GM12878 (cell line): ENCODE data around the gene PCDHGB5. TPM values are rescaled to one million over a fixed set of nuclear protein-coding genes. Genes with fewer than 3 reads are reported as not detected.

ENCODE experiments used
- ATAC-seq: fragments of 200-7000 bp; cut with Tn5 transposase; 3 replicates; pipeline ENCODE4 v1.9.1; 2020; ENCODE audit warnings: mild to moderate bottlenecking, moderate library complexity
- BruUV-seq: library from RNA; stranded (reverse); fragments of 400-500 nt; replicated peaks from 2 replicates; lab custom pipeline; 2021; lab: Mats Ljungman, UMichigan
- CTCF ChIA-PET: fragments of 300-600 bp; sonication (Branson Sonifier 250); formaldehyde crosslinking; extraction: SDS; loops from one replicate; lab custom pipeline; 2021; ENCODE audit warnings: inconsistent platforms; lab: Yijun Ruan, JAX
- POLR2A ChIA-PET: fragments of 350-600 bp; formaldehyde crosslinking; extraction: SDS; loops from one replicate; lab custom pipeline; 2021; ENCODE audit warnings: inconsistent platforms; lab: Charles Lee
- RAD21 ChIA-PET: fragments of 300-600 bp; sonication (Branson Sonifier 250); formaldehyde crosslinking; loops from one replicate; lab custom pipeline; 2023; ENCODE audit warnings: antibody characterized with exemption; ENCODE audit not compliant: unreplicated experiment; lab: Charles Lee
- SMC1A ChIA-PET: fragments of 300-600 bp; sonication (Branson Sonifier 250); formaldehyde crosslinking; loops from one replicate; lab custom pipeline; 2023; ENCODE audit not compliant: unreplicated experiment, uncharacterized antibody; lab: Charles Lee
- DNase-seq: peaks from one replicate; pipeline ENCODE4 v3.0.0-alpha.2; 2011; ENCODE audit warnings: low read depth, low spot score
- FAIRE-seq: peaks from 3 replicates; lab custom pipeline; 2011; peaks lifted over from hg19 to GRCh38; lab: Jason Lieb, UNC
- H2AFZ ChIP-seq: 2 replicates; pipeline ENCODE4 v1.6.0; 2011; ENCODE audit warnings: low read depth, low read length, control low read depth; ENCODE audit not compliant: control insufficient read depth
- H3K27ac ChIP-seq: 2 replicates; pipeline ENCODE4 v1.5.1; 2011; ENCODE audit warnings: control low read depth; ENCODE audit not compliant: control insufficient read depth, insufficient read depth
- H3K27me3 ChIP-seq, 2 experiments: replicated peaks in 1 of 2; 2 replicates each; pipeline versions ENCODE4 v1.6.0 to v1.6.1; 2011; ENCODE audit warnings: low read length in 1 of 2; ENCODE audit not compliant: control insufficient read depth in 2 of 2, insufficient read depth in 2 of 2
- H3K36me3 ChIP-seq, 2 experiments: 2 replicates each; pipeline ENCODE4 v1.5.1; 2011; ENCODE audit warnings: low read length in 1 of 2; ENCODE audit not compliant: control insufficient read depth in 2 of 2, insufficient read depth in 2 of 2
- H3K4me1 ChIP-seq: 2 replicates; pipeline ENCODE4 v1.6.1; 2011; ENCODE audit warnings: mild to moderate bottlenecking, low read length, moderate library complexity, mixed read lengths; ENCODE audit not compliant: control insufficient read depth, insufficient read depth
- H3K4me2 ChIP-seq: 2 replicates; pipeline ENCODE4 v1.6.0; 2011; ENCODE audit warnings: control low read depth; ENCODE audit not compliant: control insufficient read depth, insufficient read depth
- H3K4me3 ChIP-seq: fragments of 200-600 bp; sonication (generic); 2 replicates; pipeline ENCODE4 v1.5.1; 2016
- H3K79me2 ChIP-seq: 2 replicates; pipeline ENCODE4 v1.6.0; 2011; ENCODE audit warnings: low read length; ENCODE audit not compliant: control insufficient read depth, insufficient read depth
- H3K9ac ChIP-seq: 2 replicates; pipeline ENCODE4 v1.8.0; 2011; ENCODE audit warnings: low read length, control low read depth, mixed read lengths; ENCODE audit not compliant: control insufficient read depth, insufficient read depth
- H3K9me3 ChIP-seq: replicated peaks from 3 replicates; pipeline ENCODE4 v1.5.1; 2011; ENCODE audit warnings: mild to moderate bottlenecking, low read length; ENCODE audit not compliant: control insufficient read depth, insufficient read depth
- H4K20me1 ChIP-seq: 2 replicates; pipeline ENCODE4 v1.6.0; 2011; ENCODE audit not compliant: control insufficient read depth, insufficient read depth
- ATF7 ChIP-seq: fragments of 450-650 bp; IDR thresholded peaks from 2 replicates; pipeline ENCODE4 v1.6.1; 2016; ENCODE audit warnings: low read depth, mild to moderate bottlenecking
- BHLHE40 ChIP-seq, 2 experiments: fragments of 450-650 bp in 1 of 2; IDR thresholded peaks; 2 replicates each; pipeline ENCODE4 v1.6.1; 2011 to 2017; ENCODE audit warnings: low read depth in 2 of 2, borderline replicate concordance in 1 of 2, improper control_type of control experiment in 1 of 2, low read length in 1 of 2, mild to moderate bottlenecking in 1 of 2
- EED ChIP-seq: sonication (generic); IDR thresholded peaks from 2 replicates; pipeline ENCODE4 v1.6.1; 2016; ENCODE audit warnings: antibody characterized with exemption, low read depth
- FOXM1 ChIP-seq: IDR thresholded peaks from 2 replicates; pipeline ENCODE4 v1.6.1; 2012; ENCODE audit warnings: low read depth, mild to moderate bottlenecking, inconsistent platforms, low read length, moderate library complexity
- JUNB ChIP-seq: IDR thresholded peaks from 2 replicates; pipeline ENCODE4 v1.6.1; 2016; ENCODE audit warnings: antibody characterized with exemption, mild to moderate bottlenecking
- KLF5 ChIP-seq: fragments of 450-650 bp; IDR thresholded peaks from 2 replicates; pipeline ENCODE4 v1.6.1; 2014; ENCODE audit warnings: mild to moderate bottlenecking; ENCODE audit not compliant: partially characterized antibody
- LARP7 ChIP-seq: fragments of 450-650 bp; IDR thresholded peaks from 2 replicates; pipeline ENCODE4 v1.6.1; 2017; ENCODE audit warnings: mild to moderate bottlenecking
- MEF2B ChIP-seq: fragments of 450-650 bp; IDR thresholded peaks from 2 replicates; pipeline ENCODE4 v1.6.1; 2018; ENCODE audit warnings: mild to moderate bottlenecking, moderate library complexity; ENCODE audit not compliant: partially characterized antibody, poor library complexity, severe bottlenecking
- NR2C1 ChIP-seq: fragments of 450-650 bp; IDR thresholded peaks from 2 replicates; pipeline ENCODE4 v1.6.1; 2017; ENCODE audit warnings: antibody characterized with exemption, mild to moderate bottlenecking, moderate library complexity
- NRF1 ChIP-seq: conservative IDR thresholded peaks from 2 replicates; pipeline ENCODE4 v1.6.1; 2011; ENCODE audit warnings: mild to moderate bottlenecking, low read depth, low read length, improper control_type of control experiment
- POU2F2 ChIP-seq: IDR thresholded peaks from 3 replicates; pipeline ENCODE4 v1.6.1; 2011; ENCODE audit warnings: low read depth, mild to moderate bottlenecking, low read length, borderline replicate concordance
- SMAD1 ChIP-seq: fragments of 450-650 bp; IDR thresholded peaks from 2 replicates; pipeline ENCODE4 v1.6.1; 2018; ENCODE audit warnings: mild to moderate bottlenecking, low read depth; ENCODE audit not compliant: partially characterized antibody
- STAT1 ChIP-seq: fragments of 450-650 bp; conservative IDR thresholded peaks from 2 replicates; pipeline ENCODE4 v1.6.1; 2014; ENCODE audit warnings: antibody characterized with exemption, mild to moderate bottlenecking
- SUPT20H ChIP-seq: IDR thresholded peaks from 2 replicates; pipeline ENCODE4 v1.6.1; 2011; ENCODE audit warnings: low read depth, mild to moderate bottlenecking, low read length, moderate library complexity, borderline replicate concordance; ENCODE audit not compliant: control insufficient read depth
- TCF12 ChIP-seq: IDR thresholded peaks from 2 replicates; pipeline ENCODE4 v1.6.1; 2011; ENCODE audit warnings: low read depth, mild to moderate bottlenecking, low read length
- WRNIP1 ChIP-seq: IDR thresholded peaks from 2 replicates; pipeline ENCODE4 v1.6.1; 2011; ENCODE audit warnings: low read depth, low read length, improper control_type of control experiment, borderline replicate concordance
- ZBTB33 ChIP-seq: fragments of 450-650 bp; IDR thresholded peaks from 2 replicates; pipeline ENCODE4 v1.6.1; 2017; ENCODE audit warnings: mild to moderate bottlenecking
- ZNF24 ChIP-seq: fragments of 450-650 bp; IDR thresholded peaks from 2 replicates; pipeline ENCODE4 v1.6.1; 2017; ENCODE audit warnings: antibody characterized with exemption, mild to moderate bottlenecking
- ZNF274 ChIP-seq: IDR thresholded peaks from one replicate; pipeline ENCODE4 v1.8.0; 2011; ENCODE audit not compliant: insufficient read length, insufficient read depth
- WGBS: methylation state at CpG from one replicate; pipeline ENCODE4 v1.1.6; 2016; ENCODE audit warnings: low lambda C conversion rate; ENCODE audit not compliant: insufficient replicate concordance, insufficient coverage; ENCODE audit errors: missing lambda C conversion rate; 5-methylcytosine and 5-hydroxymethylcytosine counted together
- in situ Hi-C: fragments of 300-500 bp; cut with MboI; formaldehyde crosslinking; loops from 9 replicates; pipeline ENCODE4 v1.14.3; 2018; ENCODE audit warnings: mixed read lengths
- intact Hi-C: fragments of 100-400 bp; cut with micrococcal nuclease; formaldehyde crosslinking; loops from one replicate; pipeline ENCODE4 v1.14.2; 2022; ENCODE audit not compliant: unreplicated experiment
- polyA plus RNA-seq, 11 experiments: library from polyadenylated mRNA; depleted of rRNA in 4 of 11; unstranded in 6 of 11; stranded (reverse) in 5 of 11; fragments of >200 nt; fragmentation: Nextera tagmentation in 4 of 11; fragmentation: Illumina TruSeq in 1 of 11; extraction: Ambion mirVana in 4 of 11; extraction: Trizol in 1 of 11; gene quantifications; 1 replicate in 1 of 11; 2 replicates in 10 of 11; pipeline versions ENCODE4 v1.2.1 to v1.2.3, GENCODE V29; 2011 to 2016; ENCODE audit warnings: inconsistent platforms in 2 of 11, missing spikeins in 2 of 11, low read depth in 1 of 11
- total RNA-seq, 4 experiments: library from RNA; depleted of rRNA in 3 of 4; stranded (reverse); fragments of >200 nt in 3 of 4; fragmentation: Illumina TruSeq in 1 of 4; extraction: Trizol in 1 of 4; gene quantifications; 2 replicates each; pipeline versions ENCODE4 v1.2.1 to v1.2.3, GENCODE V29; 2013 to 2021
- TF ChIP-seq, protein P1 (sequence below): fragments of 150-350 bp; IDR thresholded peaks from 2 replicates; pipeline ENCODE4 v1.6.1; 2016; ENCODE audit warnings: low read depth, low read length

PCDHGB5 gene
- total and polyA plus RNA-seq, 10 of the 15 experiments (the other 5 are each of a cell fraction or from before 2014, with no cell fraction given) = 0.02 to 2.3 (median 1.3) TPM; not detected in 1

DNA sequence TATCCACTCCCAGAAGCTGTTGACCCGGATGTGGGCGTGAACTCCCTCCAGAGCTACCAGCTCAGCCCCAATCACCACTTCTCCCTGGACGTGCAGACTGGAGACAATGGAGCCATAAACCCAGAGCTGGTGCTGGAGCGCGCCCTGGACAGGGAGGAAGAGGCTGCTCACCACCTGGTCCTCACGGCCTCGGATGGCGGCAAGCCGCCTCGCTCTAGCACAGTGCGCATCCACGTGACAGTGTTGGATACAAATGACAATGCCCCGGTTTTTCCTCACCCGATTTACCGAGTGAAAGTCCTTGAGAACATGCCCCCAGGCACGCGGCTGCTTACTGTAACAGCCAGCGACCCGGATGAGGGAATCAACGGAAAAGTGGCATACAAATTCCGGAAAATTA lies 4.5 kb upstream of the PCDHGB5 start:
- intact Hi-C loops = no loop called here
- ATAC-seq = no peak
- WGBS = 87% methylated on average over 21 of the region's 21 CpGs

More for the DNA sequence above, 4.5 kb upstream of the PCDHGB5 start:
- FAIRE-seq = no peak
- Histone ChIP-seq H3K4me3 (no peak overlapping the region), H3K9ac (no peak overlapping the region), H2AFZ (no peak overlapping the region), H3K9me3 (peaks cover 4% of the 10 kb centered on the region; the same call in 2 of the 3 replicates), H3K27ac (no peak overlapping the region), H3K27me3 (no peaks in the 10 kb centered on the region), H3K79me2 (no peaks in the 10 kb centered on the region), H3K4me2 (no peak overlapping the region), H3K4me1 (no peaks in the 10 kb centered on the region), H3K36me3 (no peaks in the 10 kb centered on the region), H4K20me1 (no peaks in the 10 kb centered on the region)
- ChIA-PET SMC1A (no interaction called here), POLR2A (no interaction called here), RAD21 (no interaction called here), CTCF (interaction anchor here (1.3 to 1.4 kb wide), 2 partner anchors 20 to 170 kb away, joined by 3 read pairs; no protein-coding TSS in a partner anchor)
- TF ChIP-seq, protein P1, sequence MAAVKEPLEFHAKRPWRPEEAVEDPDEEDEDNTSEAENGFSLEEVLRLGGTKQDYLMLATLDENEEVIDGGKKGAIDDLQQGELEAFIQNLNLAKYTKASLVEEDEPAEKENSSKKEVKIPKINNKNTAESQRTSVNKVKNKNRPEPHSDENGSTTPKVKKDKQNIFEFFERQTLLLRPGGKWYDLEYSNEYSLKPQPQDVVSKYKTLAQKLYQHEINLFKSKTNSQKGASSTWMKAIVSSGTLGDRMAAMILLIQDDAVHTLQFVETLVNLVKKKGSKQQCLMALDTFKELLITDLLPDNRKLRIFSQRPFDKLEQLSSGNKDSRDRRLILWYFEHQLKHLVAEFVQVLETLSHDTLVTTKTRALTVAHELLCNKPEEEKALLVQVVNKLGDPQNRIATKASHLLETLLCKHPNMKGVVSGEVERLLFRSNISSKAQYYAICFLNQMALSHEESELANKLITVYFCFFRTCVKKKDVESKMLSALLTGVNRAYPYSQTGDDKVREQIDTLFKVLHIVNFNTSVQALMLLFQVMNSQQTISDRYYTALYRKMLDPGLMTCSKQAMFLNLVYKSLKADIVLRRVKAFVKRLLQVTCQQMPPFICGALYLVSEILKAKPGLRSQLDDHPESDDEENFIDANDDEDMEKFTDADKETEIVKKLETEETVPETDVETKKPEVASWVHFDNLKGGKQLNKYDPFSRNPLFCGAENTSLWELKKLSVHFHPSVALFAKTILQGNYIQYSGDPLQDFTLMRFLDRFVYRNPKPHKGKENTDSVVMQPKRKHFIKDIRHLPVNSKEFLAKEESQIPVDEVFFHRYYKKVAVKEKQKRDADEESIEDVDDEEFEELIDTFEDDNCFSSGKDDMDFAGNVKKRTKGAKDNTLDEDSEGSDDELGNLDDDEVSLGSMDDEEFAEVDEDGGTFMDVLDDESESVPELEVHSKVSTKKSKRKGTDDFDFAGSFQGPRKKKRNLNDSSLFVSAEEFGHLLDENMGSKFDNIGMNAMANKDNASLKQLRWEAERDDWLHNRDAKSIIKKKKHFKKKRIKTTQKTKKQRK = no peak
- no peak for TF ChIP-seq ZNF274
- TF ChIP-seq MEF2B = no peak
- TF ChIP-seq SMAD1 = no peak
- no peak for TF ChIP-seq KLF5
- no peak for TF ChIP-seq STAT1
- TF ChIP-seq JUNB = no peak
- no peak for TF ChIP-seq SUPT20H
- no peak for TF ChIP-seq BHLHE40 (IDR thresholded peaks at IDR 0.05; ENCODE audit: borderline replicate concordance in 1 of 2, low read depth in 2 of 2, low read length in 1 of 2)
- TF ChIP-seq ZNF24 = no peak
- no peak for TF ChIP-seq EED
- TF ChIP-seq ZBTB33 = no peak
- TF ChIP-seq ATF7 = no peak
- TF ChIP-seq NR2C1 = no peak
- no peak for TF ChIP-seq NRF1
- no peak for TF ChIP-seq WRNIP1
- no peak for TF ChIP-seq LARP7
- no peak for TF ChIP-seq FOXM1
- no peak for TF ChIP-seq POU2F2
- TF ChIP-seq TCF12 = no peak
- DNase-seq = no peak
- in situ Hi-C loops = no loop called here
- no TSS peak for BruUV-seq
